HG02588 (cell line): ENCODE results near the gene NEUROD2.

Source experiments
- ATAC-seq: cut with Tn5 transposase; IDR thresholded peaks from one replicate; pipeline ENCODE4 v1.9.1; 2021; ENCODE audit warnings: mild to moderate bottlenecking, moderate library complexity; ENCODE audit not compliant: unreplicated experiment

The NEUROD2 gene

GRCh38 chr17:39607851-39608130, at the start of gene NEUROD2:
Gene NEUROD2, minus strand, starts transcription at chr17:39607920. Its CDS starts 1,321 bp downstream, at chr17:39606599.
- no peak for ATAC-seq

- ATAC-seq: no peak
Observed at GRCh38 chr17:39655105-39655504, 47.4 kb upstream of the NEUROD2 start.

GRCh38 chr17:39653662-39654331, 46.1 kb upstream of the NEUROD2 start:
- ATAC-seq: no peak

DNA sequence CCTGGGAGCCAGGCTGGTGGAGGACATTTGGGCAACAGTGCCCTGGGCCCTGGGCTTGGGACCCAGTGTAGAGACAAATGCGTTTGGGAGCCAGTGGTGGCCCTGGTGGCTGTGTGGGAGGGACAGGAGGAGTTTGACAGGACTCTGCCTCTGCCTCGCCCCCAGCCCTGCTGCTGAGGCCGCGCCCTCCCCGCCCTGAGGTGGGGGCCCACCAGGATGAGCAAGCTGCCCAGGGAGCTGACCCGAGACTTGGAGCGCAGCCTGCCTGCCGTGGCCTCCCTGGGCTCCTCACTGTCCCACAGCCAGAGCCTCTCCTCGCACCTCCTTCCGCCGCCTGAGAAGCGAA, 45.6 kb upstream of the NEUROD2 start:
- ATAC-seq: no peak

- ATAC-seq: no peak
Observed at GRCh38 chr17:39652587-39653315, 45.0 kb upstream of the NEUROD2 start.

DNA sequence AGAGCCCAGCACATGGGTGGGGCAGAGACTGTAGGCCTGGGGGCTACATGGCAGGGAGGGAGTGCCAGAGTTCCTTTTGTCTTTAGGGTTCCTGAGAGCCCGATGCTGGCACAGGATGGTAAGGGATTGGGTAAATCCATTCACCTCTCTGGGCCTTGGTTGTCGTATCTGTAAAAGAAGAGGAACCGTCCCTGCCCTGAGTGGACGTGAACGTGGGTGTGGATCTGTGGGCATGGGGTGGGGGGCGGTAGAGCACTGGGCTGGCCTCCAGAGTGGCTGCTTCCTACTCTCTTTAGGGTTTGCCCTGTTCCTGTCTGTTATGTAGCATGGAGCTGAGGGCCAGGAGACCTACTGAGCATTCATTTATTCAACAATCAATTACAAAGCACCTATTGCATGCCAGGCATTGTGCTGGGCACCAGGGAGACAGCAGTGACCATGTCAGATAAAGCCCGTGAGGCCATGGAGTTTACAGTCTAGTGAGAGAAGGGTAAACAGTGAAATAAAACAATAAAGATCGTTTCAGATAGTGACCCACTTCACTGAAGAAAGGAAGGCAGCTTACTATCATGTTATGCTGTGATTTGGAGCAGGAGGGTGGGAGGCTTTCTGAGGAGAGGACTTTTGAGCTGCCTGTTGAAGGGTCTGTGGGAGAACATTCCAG, 44.3 kb upstream of the NEUROD2 start:
- ATAC-seq: no peak

DNA sequence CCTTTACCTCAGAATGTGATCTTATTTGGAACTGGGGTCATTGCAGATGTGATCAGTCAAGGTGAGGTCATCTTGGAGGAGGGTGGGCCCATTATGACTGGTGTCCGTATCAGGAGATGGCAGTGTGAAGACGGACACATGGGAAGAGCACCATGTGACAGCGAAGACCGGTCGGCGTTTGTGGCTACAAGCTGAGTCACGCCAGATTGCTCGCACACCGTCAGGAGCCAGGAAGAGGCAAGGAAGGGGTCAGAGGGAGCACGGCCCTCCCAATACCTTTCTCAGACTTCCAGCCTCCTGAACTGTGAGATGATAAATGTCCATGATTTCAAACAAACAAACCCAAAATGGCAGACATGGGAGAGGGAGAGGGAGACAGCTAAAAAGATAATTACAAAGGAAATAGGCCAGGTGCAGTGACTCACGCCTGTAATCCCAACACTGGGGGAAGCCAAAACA, 42.4 kb upstream of the NEUROD2 start:
- no peak for ATAC-seq

- no peak for ATAC-seq
Observed at GRCh38 chr17:39648616-39649366, 41.1 kb upstream of the NEUROD2 start.

GRCh38 chr17:39647256-39647655, 39.5 kb upstream of the NEUROD2 start:
- no peak for ATAC-seq

GRCh38 chr17:39643271-39643670, 35.6 kb upstream of the NEUROD2 start:
- ATAC-seq: no peak

- no peak for ATAC-seq
Observed at GRCh38 chr17:39642291-39643074, 34.8 kb upstream of the NEUROD2 start.

DNA sequence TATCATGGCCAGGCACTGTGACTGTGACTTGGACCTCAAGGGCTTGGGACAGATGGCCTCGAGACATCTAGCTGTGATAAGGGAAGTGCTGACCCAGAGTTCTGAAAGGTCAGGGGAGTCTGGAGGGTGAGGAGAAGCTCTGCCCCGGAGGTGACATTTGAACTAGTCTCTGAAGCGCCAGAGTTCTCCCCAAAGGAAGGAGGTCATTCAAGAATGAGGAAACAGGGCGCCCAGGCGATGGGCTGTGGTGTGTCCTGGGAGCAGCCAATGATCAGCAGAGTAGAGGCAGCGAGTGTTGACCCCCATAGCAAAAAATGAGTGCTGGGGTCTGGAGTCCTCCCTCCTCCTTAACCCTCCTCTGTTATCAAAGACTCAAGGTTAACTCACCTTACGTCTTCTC, 34.2 kb upstream of the NEUROD2 start:
- no peak for ATAC-seq

DNA sequence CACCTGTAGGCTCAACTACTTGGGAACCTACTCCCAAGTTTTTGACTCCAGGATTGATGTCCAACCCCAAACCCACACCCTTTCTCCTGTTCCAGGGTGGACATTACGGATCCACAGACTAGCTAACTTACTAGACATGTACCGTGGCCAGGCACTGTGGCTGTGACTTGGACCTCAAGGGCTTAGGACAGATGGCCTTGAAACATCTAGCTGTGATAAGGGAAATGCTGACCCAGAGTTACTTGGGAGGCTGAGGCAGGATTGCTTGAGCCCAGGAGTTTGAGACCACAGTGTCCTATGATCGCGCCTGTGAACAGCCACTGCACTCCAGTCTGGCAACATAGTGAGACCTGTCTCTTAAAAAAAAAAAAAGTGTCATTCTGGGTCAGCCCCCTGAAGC, 33.4 kb upstream of the NEUROD2 start:
- no peak for ATAC-seq

DNA sequence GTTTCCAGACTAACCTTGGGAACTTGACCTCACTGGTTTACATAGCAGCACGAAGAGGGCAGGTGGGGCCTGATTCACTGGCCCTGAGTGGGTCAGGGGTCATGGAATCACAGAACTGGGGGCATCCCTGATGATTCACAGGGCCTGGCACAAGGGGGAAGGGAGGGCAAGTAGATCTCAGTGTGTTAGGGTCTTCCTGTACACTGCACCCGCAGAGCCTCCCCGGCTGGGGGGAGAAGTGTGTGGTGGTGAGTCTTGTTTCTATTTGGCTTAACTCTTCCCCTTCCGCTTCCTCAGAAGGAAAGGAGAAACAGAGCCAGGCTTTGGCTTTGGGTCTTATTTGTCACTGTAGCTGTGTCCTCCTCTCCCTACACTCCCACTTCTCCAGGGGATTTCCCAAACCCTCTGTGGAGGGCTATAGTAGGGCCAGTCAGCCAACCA, 32.9 kb upstream of the NEUROD2 start:
- no peak for ATAC-seq

DNA sequence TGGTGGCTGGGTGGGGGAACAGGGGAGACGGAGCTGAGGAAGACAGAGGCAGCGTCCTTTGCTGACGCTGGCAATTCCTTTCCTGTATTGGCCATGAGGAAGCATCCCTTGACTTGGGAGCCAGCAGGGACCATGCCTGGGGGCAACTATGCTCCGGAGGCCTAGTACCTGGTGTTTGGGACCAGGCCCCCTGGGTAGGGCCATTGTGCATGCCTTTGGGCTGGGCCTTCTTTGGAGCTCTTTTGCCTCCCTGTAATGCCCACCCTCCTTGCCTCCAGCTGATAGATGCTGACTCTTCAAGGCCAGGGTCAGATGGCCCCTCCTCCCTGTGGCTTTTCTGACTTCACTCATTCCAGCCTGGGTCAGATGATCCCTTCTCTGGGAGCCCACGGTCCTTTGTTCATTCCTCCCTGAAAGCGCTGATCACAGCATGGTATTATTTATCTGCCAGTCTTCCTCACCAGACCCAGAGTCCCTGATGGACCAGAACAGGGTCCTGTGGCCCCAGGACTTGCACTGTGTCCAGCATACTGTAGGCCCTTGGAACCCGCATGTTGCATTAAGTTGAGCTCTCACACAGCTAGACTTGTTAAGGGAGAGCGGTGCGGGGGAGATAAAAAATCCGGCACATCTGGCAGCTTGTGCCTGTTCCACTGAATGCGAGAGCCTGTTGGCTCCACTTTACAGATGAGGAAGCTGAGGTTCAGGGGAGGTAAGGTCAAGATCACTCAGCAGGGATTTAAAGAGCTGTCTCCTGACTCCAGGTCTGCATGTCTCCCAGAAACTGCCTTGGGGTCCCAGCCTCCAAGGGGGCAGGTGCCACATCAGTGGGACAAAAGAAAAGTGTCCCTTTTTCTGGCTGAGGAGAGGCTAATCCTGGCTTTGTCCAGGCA, 32.1 kb upstream of the NEUROD2 start:
- no peak for ATAC-seq

DNA sequence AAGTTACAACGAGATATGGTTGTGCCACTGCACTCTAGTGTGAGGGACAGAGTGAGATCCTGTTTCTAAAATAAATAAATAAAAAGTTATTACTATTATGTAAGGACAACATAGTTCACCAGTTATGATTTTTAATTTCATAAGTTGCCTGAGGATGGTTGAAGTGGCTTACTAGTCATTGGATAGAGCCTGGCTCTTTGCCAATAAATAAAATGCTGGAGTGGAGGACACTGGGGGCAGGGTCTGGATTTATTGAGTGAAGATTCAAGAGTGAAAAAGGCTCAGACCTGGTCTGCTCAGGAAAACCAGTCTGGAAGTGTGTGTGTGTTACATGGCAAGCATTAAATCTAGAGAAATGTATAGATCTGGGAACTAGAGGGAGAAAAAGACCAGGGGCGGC, 31.3 kb upstream of the NEUROD2 start:
- ATAC-seq: no peak

GRCh38 chr17:39638317-39638716, 30.6 kb upstream of the NEUROD2 start:
- no peak for ATAC-seq

DNA sequence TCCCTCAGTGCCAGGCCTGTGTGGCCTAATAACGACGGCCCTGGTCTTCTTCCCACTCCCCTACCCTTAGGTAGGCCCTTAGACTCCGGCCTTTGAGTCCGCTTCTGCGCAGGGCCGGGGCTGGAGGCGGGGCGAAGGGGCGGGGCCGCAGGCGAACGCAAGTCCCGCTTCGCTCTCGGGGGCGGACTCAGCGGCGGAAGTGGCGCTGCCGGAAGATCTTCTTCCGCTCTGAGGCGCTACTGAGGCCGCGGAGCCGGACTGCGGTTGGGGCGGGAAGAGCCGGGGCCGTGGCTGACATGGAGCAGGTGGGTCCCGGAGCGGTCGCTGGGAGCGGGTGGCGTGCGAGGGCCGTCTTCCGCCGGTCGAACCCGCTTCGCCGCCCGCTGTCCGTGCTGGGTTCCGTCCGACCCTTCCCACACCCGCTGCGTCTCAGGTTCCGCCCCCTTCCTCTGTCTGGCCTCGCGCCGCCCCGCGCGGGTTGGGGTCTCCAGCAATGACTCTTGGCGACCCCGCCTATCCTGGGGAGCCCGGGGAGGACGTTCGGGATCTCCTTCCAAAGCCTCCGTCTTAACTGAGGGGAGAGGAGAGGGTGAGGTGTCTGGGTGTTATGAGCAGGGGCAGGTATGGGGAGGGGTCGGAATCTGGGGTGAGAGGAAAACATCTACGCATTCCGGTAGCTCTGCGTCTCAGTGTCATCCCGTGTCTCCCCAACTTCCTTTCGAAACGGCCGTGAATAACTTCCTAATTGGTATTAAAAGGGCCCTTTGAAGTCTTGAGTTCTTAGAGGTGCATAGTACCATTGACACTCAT, 29.4 kb upstream of the NEUROD2 start, which contains the start of gene STARD3:
TSS of gene STARD3 (plus strand) at position 218 of the 810 bp plus-strand sequence. CDS start 16,388 bp downstream, outside the sequence.
- peak; percentile 72 for ATAC-seq

- ATAC-seq: peak; percentile 5
Observed at GRCh38 chr17:39636587-39636926, 28.8 kb upstream of the NEUROD2 start.
